SKM-1 (cell line): ENCODE measurements around the gene SATL1.
"Not testable (repeated sequence)": the region's sequence is repeated elsewhere in the genome, so short reads cannot be mapped to it uniquely, and the experiment has no call there.

Source experiments
- DNase-seq: peaks from one replicate; lab custom pipeline; 2025; ENCODE audit not compliant: unreplicated experiment; lab: John Stamatoyannopoulos, UW

The SATL1 gene

DNA sequence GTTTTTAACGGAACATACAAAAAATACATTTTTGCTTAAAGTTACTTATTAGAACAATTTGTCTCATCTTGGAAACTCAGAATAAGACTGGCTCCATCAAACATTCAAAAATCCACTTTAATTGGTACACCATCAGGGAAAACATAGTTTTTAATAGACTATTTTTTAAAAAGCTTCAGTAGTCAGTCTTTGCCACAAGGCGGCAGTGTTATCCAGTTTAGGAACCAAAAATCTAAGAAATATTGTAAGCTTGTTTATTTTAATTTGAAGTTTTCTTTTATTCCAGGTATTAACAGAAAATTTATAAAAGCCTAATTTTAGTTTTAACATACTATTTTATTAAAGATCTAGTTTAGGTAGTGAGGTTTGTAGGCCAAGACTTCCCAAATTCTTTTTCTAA, 132.2 kb downstream of the SATL1 start:
- DNase-seq, result no peak

DNA sequence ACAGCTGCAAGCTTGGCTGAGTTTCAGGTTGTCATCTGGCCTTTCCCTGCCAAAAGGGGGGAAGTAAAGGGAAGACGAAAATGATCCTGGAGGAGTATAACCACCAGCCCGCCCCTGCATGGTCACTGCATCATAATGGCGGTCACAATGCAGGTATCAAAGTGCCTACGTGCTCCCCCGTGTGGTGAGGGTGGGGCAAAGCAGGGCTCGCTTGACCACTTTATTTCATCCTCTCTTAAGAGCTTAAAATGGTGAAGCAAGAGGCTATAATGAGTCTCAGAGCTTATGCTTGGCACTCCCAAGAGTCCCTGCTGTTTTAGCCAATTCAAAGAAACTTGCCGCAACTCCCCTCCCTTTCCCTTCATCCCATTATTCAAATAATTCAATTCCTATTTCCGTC, 134.3 kb downstream of the SATL1 start:
- no peak for DNase-seq

DNA sequence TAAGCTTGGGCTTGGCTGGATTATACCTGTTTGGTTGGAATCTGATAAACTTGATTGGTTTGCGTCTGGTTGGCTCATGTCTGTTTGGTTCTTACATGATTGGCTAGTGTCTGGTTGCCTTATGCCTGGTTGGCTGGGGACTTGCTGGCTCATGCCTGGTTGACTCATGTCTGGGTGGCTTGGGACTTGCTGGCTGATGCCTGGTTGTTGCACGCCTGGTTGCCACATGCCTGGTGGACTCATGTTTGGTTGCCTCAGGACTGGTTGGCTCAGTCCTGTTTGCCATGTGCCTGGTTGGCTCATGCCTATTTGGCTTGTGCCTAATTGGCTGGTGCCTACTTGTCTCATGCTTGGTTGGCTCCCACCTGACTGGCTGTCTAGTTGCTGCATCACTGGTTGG, 135.4 kb downstream of the SATL1 start:
- DNase-seq, result no peak

DNA sequence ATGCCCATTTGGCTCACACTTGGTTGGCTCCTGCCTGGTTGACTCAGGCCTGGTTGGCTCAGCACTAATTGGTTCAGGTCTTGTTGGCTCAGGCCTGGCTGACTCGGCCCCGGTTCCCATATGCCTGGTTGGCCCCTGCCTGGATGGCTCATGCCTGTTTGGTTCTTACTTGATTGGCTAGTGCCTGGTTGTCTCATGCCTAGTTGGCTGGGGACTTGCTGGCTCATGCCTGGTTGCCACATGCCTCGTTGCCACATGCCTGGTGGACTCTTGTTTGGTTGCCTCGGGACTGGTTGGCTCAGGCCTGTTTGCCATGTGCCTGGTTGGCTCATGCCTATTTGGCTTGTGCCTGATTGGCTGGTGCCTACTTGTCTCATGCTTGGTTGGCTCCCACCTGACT, 136.2 kb downstream of the SATL1 start:
- DNase-seq, result no peak

DNA sequence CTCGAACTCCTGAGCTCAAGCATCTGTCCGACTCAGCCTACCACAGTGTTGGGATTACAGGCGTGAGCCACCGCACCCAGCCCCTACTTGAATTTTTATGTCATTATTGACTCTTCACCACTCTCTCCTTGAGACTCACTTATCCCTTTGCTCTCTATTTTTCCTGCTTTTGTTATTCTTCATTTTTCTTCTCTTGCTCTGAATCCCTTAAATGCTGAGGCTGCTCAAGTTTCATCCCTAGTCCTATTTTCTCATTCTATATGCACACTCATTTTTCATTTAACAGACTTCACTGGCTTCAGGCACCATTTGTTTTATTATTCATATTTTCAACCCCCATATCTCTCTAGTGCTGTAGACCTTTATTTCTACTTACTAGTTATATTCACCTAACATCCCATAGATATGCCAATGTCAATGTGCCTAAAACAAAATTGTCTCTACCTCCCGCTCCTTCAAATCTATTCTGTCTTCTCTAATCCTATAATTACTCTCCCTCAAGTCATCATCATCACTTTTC, 154.2 kb downstream of the SATL1 start:
- no peak for DNase-seq

DNA sequence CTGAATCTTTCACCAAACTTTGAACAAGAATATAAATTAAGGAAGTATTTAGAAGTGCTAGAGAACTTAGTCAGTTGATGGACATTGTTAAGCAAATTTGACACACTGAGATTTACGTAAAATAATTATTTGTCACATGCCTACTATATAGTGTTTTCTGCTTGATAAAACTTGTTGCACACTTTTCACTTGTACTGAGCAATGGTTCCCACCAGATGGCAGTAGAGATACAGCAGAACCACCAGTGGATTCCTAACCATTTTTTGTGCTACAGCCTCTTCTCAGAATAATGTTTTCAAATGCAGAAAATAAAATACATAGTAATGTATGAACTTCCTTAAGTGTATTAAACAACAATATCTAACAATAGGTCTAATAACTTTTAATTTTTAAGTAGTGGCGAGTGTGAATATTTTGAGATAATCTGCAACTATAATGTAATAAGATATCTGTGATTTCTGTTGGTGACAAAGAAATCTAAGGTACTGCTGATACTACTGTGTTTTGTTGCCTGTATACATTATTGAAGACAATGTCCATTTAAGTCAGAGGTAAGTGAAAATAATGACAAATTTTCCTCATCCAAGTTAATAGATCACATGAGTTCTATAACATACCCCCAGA, 158.7 kb downstream of the SATL1 start:
- DNase-seq, result no peak

DNA sequence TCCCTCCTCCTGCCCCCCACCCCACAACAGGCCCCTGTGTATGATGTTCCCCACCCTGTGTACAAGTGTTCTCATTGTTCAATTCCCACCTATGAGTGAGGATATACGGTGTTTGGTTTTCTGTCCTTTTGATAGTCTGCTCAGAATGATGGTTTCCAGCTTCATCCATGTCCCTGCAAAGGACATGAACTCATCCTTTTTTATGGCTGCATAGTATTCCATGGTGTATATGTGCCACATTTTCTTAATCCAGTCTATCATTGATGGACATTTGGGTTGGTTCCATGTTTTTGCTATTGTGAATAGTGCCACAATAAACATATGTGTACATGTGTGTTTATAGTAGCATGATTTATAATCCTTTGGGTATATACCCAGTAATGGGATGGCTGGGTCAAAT, 166.3 kb downstream of the SATL1 start:
- DNase-seq, result not testable (repeated sequence)

DNA sequence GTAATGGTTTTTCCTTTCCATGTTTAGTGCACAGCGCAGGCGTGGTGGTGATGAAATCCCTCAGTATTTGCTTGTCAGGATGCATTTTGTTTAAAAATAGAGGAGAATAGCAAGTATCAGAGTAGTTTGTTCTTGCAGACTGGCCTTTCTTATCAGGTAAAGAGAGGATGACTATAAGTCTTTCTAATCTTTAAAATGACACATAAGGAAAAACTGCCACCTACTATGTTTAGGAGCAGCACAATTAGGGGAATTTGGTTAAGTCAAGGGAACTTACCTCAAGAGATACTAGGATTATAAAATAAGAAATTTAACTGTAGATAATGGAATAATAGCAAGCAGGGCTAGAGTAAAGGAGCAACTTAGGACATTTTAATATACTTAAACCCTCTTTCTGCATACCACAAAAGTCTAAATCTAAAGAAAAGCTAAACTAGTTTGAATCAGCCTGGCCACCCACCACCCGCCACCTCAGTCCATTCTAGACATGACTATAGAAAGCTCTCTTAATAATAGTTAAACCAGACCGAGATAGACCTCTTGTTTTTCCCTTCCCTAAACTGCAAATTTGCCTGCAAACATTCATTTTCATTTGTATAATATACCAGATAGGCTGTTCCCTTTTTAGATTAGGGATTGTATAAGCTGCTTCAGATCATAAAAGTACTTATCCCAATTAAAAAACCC, 177.9 kb downstream of the SATL1 start:
- no peak for DNase-seq

DNA sequence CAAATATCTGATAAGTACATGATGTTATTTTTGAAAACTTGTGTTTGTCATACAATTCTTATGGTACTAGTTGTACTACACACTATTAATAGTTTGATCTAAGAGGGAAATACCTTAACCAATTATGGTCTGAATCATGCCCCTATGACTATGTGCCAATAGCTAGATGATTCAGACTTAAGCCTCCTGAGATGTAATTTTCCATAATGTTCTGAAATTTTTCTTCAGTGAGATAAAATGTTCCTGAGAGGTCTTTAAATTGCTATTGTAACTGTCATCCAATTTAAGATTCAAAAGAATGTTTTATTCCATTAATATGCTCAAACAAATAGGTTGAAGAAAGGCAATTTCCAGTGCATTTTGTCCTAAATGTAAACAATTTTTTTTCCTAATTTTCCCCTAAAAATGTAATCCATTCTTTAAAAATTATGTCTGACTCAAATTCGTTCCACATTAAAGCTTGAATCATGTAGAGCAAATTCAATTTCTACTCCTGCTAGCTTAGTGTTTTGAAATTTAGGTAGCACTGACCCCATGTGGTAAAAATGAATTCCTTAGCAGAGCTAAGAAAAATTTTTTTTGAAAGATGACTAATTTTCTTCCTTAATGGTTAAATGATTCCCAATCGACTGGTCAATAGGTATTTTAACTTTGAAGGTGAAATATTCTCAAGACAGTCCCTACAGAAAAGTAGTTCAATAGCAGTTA, 190.8 kb downstream of the SATL1 start:
- DNase-seq, result no peak

DNA sequence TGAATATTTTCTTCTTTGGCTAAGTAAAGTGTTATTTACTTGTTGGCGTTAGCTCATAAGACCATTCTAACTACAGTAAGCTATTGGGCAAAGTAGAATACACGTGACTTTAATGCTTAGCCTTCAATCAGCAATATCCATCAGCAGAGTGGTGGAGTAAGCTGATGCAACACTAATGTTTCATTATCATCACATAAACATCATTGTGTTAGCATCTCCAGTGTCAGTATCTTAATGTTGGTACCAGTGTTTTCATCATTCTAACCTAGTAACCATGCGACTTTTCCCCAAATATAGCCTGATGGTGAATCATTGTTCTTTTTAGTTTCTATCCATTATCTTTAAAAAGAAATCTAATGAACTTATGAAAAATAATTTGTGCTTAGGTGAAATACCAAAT, 191.4 kb downstream of the SATL1 start:
- DNase-seq, result no peak

DNA sequence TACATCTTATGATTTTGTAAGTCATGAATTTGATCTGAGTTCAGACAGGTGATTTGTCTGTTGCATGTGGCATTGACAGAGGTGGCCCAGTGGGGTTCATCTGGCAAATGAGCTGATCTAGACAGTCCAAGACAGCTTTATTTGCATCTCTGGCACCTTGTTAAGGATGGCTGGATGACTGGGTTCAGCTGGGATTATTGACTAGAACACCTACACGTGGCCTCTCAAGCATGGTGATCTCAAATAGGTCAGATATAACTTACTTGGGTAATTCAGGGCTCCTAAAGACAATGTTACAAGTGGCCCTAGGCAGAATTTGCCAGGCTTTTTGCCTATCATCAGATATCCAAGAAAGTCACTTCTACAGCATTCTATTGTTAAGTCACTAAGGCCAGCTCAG, 192.0 kb downstream of the SATL1 start:
- DNase-seq, result no peak
